HK-2 (cell line): Measurements from ENCODE around the gene PLBD2.

Experiments
- DNase-seq: peaks from one replicate; pipeline ENCODE4 v3.0.0-alpha.2; 2018; ENCODE audit not compliant: unreplicated experiment

The PLBD2 gene

GRCh38 chr12:113370923-113371682, 12.7 kb downstream of the PLBD2 start:
- no peak for DNase-seq

DNA sequence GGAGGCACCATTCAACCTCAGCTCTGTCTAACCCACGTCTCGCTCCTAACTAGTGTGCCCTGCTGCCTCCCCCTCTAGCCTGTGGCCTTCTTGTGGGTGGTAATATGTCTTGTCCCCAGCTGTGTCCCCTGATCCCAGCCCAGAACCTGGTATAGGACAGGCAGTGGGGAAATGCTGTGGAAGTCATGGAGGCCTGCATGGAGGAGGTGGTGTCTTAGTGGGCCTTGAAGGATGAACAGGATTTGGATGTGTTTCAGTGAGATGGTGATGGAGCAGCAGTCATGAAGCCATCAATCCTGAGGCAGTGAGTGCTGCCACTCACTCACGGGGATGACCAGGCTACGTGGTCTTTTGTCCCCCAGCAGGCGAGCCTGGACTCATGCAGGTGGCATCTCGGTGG, 13.4 kb downstream of the PLBD2 start:
- no peak for DNase-seq

DNA sequence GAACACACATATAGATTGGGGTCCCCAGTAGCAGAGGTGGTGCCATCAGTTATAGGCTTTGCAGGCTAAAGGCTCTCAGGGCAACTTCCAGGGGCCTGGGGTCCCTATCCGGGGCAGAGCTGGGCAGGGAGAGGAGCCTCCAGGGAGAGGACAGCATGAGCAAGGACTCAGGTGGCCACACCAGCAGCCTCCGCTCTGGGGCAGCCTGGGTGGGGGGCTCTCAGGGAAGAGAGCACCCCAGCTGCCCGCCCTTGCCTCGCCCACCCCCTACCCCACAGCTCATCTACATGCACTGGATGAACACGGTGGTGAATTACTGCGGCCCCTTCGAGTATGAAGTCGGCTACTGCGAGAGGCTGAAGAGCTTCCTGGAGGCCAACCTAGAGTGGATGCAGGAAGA, 14.0 kb downstream of the PLBD2 start:
- DNase-seq: no peak

DNA sequence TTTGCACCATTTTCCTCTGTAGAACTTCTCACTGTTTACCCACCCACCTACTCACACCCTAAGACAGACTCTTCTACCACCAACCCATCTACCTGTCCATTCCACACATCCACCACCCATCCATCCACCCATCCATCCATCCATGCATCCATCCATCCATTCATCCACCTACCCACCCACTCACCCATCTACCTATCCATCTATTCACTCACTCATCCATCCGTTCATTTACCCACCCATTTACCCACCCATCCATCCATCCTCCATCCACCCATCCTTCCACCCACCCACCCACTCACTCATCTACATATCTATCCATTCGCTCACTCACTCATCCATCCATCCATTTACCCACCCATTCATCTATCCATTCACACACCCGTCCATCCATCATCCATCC, 15.1 kb downstream of the PLBD2 start:
- no peak for DNase-seq

GRCh38 chr12:113373969-113374368, 15.6 kb downstream of the PLBD2 start:
- DNase-seq: no peak

DNA sequence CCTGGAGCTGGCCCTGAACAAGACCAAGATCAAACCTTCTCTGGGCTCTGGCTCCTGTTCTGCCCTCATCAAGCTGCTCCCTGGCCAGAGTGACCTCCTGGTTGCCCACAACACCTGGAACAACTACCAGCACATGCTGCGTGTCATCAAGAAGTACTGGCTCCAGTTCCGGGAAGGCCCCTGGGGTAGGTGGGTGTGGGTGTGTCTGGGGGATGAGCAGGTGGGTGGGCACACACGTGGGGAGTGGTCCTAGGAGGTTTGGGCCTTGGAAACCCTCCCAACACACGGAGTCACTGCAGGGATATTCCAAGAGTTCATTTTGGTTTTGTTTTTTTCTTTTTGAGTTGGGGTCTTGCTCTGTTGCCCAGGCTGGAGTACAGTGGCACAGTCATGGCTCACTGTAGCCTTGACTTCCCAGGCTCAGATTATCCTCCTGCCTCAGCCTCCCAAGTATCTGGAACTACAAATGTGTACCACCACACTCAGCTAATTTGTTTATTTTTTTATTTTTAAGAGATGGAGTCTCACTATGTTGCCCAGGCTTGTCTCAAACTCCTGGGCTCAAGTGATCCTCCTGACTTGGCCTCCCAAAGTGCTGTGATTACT, 16.5 kb downstream of the PLBD2 start:
- no peak for DNase-seq

DNA sequence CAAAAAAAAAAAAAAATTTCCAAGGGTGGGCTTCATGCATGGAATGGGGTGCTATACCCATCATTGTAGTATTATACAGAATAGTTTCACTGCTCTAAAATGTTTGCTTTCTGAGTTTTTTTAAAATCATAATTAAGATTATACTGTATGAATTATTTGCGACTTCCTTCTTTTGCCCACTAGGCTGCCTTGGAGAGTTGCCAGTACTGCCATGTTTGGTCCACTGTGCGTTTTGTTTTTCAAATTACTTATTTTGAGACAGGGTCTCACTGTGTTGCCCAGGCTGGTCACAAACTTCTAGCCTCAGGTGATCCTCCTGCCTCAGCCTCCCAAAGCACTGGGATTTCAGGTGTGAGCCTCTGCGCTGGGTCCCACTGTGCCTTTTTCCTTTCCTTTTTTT, 19.9 kb downstream of the PLBD2 start:
- no peak for DNase-seq

DNA sequence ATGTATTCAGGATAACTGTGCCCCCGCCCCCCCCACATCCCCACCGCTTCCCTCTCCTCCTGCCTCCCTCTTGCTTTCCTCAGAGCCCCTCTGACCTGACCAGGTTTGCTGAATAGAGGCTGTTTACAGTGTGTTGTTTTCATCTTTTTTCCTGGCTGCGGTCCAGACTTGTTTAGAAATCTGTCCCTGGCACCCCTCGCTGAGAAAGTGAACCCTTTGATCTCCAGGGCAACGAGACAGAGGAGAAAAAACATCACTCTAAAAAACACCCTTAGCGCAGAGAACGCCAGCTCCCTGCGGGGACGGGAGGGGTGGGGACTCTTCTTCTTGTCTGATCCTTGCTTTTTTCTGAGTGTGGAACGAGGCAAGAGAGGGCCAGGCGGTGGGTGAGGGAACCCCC, 22.8 kb downstream of the PLBD2 start:
- DNase-seq: no peak

GRCh38 chr12:113382206-113382605, 23.8 kb downstream of the PLBD2 start:
- no peak for DNase-seq

DNA sequence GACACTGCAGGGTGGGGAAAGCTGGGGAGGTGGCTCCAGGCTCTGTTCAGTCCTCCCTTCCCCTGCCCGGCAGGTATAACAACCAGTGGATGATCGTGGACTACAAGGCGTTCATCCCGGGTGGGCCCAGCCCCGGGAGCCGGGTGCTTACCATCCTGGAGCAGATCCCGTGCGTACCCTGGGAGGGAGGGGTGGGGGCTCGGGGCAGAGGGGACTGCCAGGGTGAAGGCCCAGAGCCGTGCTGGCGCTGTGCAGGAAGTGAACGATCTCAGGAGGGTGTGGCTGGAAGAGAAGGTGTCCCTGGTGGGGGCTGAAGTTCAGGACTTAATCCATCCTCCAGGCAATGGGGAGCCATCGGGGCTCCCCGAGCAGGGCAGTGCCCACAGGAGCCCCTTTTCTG, 26.4 kb downstream of the PLBD2 start:
- DNase-seq: no peak

- no peak for DNase-seq
Observed at GRCh38 chr12:113385282-113385882, 27.0 kb downstream of the PLBD2 start.

- no peak for DNase-seq
Observed at GRCh38 chr12:113386866-113387566, 28.6 kb downstream of the PLBD2 start.

DNA sequence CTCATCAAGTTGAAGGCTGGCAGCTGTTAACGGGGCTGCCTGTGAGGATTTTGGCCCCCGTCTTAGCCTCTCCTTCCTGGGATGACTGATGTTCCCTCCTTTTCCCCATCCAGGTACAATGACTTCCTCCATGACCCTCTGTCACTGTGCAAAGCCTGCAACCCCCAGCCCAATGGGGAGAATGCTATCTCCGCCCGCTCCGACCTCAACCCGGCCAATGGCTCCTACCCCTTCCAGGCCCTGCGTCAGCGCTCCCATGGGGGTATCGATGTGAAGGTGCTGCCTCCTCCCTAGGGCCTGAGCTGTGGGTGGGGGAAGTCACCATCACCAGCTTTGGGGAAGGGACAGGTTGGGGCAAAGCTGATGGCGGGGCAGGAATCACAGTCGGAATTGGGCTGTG, 29.2 kb downstream of the PLBD2 start:
- no peak for DNase-seq

DNA sequence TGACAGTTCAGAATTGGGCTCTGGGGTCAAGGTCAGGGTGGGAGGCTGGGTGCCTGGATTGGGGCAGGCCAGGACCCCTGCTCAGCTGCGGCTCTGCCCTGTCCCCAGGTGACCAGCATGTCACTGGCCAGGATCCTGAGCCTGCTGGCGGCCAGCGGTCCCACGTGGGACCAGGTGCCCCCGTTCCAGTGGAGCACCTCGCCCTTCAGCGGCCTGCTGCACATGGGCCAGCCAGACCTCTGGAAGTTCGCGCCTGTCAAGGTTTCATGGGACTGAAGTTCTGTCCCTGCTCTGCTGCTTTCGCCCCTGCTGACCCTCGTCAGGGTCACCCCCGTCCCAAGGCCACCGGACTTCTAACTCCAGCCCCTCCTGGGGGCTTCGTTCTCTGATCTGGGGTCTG, 30.0 kb downstream of the PLBD2 start:
- DNase-seq: no peak

DNA sequence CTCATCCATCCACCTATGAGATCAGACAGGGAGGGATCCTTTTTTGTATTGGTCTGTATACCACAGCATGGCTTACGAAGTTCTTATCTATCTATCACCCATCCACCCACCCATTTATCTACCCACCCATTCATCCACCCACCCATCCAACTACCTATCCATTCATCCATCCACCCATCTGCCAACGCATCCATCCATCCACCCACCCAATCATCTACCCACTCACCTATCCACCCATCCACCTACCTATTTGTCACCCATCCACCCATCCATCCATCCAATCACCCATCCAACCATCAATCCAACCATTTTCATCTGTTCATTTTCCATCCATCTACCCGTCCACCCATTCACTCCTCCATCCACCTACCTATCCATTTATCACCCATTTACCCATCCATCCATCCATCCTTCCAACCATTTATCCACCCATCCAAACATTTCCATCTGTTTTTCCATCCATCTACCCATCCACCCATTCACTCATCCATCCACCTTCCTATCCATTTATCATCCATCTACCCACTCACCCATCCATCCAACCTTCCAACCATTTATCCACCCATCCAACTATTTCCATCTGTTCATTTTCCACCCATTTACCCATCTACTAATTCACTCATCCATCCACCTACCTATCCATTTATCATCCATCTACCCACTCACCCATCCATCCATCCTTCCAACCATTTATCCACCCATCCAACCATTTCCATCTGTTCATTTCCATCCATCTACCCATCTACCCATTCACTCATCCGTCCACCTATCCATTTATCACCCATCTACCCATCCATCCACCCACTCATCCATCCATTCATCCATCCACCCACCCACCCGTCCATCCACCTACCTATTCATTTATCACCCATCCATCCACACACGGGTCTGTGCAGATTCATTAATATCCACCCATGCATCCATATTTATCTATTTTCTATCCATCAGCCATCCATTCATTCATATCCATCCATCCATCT, 32.0 kb downstream of the PLBD2 start:
- no peak for DNase-seq

- DNase-seq: no peak
Observed at GRCh38 chr12:113391145-113391544, 32.8 kb downstream of the PLBD2 start.

DNA sequence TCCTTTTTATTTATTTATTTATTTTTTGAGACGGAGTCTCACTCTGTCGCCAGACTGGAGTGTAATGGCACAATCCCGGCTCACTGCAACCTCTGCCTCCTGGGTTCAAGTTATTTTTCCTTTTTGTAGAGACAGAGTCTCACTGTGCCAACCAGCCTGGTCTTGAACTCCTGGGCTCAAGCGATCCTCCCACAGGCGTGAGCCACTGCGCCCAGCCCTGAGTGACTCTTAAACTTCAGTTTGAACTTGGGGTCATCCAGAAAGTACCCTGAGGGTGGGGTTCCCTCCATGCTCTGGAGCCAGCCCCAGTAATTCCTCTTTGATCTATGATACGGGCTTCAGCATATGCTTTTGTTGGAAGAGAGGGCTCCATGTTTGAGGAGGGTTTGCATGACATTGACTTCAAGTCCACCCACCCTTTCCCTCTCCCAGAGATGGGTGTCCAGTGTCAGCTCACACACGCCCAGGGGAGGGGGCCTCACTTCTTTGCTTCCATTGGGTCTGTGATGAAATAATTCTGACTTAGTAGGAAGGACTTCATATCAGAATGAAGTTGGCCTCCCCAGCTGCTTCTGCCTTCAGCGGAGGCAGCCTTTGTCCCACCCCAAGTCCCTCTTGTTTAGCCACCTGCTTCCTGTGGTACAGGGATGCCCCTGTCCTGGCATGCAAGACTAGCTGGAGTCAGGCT, 33.4 kb downstream of the PLBD2 start:
- DNase-seq: no peak

- DNase-seq: no peak
Observed at GRCh38 chr12:113392520-113392919, 34.1 kb downstream of the PLBD2 start.

GRCh38 chr12:113392988-113393579, 34.7 kb downstream of the PLBD2 start:
- peak; percentile 34 for DNase-seq

DNA sequence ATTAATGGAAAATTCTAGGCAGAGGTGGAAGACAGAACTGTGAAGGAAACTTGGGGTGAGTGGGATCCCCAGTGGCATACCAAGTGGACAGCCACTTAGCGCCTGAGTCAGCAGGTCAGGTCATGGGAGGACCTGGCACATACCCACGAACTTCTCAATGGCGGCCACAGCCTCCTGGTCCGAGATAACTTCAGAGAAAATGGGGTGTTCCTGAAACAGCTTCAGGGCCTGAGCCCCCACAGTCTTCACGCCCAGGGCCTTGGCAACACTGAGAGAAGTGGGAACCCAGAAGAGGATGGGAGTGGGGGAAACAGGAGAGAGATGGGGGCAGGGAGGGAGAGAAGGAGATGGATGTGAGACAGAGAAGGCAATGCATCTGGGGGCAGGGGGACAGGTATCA, 35.4 kb downstream of the PLBD2 start:
- DNase-seq: no peak

DNA sequence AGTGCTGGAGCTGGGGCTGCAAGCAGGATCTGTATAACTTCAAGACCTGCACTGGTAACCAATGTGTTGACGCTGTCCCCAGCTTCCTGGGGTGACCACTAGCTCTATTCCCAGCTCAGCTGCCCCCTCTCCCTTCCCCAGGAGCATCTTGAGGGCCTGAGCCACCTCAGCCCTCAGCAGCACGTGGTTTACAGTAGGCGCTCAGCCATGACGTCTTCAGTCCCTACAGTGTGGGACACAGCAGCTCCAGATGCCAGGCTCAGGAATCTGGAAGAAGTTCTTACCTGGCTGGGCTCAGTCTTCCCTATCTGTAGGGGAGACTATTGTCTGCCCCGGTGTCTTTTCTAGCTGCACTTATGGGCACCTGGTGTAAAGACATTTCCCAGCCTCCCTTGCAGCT, 36.7 kb downstream of the PLBD2 start:
- DNase-seq: no peak
